ENCODE data around the gene NRXN2. TPM values are rescaled to one million over a fixed set of nuclear protein-coding genes. Genes with fewer than 3 reads are reported as not detected.

Gene NRXN2
- polyA plus RNA-seq, 12 donors: 14.4 to 40.7 (median 22.2) TPM; not detected in 1

DNA sequence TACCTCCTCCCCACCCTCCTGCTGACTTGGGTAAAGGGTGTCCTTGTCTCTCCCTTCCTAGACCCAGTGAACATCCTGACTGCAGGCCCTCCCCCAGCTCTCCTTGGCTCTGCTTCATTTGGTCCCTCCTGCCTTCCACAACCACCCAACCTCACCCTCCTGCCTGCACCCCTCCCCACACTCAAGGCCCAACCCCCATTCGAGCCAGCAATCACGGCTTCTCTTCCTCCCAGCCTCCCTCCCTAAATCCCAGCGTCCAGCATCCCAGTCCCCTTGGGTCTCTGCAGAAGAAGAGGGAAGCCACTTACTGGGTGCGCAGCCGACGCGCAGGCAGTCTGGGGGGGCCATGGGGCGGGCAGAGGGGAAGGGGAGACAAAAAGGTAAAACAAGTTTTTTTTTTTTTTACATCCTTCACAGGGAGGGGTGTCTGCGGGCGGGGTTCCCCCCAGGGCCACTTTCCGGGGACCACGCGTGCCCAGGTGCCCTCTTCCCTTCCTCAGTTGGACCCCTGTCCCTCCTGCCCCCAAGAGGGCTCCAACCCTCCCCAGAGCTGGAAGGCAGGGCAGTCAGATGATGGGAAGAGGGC, 69.5 kb downstream of the NRXN2 start:
- no peak for DNase-seq

DNA sequence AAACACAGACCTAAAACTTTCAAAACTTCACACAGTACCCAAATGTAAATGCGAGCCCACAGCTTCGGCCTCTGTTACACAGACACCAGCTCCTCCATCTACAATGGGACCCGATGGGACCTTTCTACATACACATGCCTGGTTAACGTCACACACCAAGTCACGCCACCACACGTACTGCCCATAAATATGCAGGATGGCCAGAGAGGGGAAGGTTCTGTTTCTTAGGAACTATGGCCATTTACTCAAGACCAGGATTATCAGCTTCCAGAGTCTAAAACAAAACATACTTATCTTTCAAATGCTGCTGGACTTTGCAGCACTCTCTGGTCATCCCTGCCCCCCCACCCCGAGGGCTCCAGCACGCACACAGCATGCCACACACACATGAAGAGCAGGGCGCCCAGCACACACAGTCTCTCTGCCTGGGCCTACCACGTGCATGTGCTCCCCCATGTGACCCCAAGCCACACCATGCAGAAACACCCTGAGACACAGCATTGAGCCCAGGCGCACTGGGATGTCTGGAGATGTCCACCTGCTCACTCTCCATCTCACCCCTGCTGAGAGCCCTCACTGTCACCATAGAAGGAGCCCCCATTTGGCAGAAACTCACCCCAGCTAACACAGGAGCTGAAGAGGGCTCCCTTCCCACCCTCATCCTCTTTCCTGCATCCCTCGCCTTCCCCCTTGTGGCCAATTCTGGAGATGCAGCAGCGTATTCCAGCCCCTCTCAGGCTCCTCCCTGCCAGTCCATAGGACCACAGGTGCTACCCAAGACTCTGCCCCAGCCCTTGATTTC, 70.2 kb downstream of the NRXN2 start:
- DNase-seq: peak; percentile 85

DNA sequence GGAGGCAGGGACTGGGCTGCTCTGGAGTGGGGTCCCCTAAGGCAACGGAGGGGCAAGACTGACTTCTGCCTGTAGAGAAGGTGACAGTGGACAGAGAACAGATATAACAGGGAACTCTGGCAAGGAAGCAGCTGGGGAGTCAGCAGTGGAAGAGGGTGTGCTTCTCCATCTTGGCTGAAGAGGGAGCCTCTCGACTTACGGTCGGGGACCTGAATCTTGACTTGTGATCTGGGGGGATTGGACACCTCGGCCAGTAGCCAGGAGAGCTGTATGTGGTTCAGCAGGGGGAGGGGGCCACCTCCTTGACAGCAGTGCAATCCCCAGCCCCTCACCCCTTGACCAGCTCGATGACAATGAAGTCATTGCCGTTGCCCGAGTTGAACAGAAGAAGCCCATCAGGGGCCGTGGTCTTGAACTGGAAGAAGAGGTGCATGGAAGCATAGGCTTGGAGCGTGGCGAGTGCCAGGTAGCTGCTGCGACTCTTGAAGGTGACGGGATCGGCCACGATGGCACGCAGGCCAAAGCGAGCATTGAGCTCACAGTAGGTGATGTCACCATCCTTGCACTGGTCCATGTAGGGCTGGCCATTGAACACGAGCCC, 72.0 kb downstream of the NRXN2 start:
- DNase-seq: no peak

DNA sequence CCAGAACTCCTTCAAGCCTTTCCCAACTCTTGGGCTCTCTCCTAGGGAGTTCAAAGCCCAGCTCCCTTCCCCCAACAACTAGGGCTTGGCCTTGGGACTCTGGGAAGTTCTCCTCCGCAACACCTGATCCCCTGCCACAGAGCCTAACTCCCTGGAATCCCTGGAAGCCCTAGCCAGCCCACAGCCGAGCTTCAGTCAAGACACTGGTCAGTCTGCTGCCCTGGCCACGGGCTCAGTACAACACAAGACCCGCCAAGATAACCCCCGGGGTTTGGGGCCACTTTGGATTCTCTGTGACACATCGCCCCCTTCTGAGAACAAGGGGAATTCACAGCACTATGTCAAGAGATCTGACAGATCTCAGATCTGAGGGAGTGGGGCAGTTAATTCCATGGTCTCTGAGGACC, 73.7 kb downstream of the NRXN2 start:
- peak; percentile 36 for DNase-seq

DNA sequence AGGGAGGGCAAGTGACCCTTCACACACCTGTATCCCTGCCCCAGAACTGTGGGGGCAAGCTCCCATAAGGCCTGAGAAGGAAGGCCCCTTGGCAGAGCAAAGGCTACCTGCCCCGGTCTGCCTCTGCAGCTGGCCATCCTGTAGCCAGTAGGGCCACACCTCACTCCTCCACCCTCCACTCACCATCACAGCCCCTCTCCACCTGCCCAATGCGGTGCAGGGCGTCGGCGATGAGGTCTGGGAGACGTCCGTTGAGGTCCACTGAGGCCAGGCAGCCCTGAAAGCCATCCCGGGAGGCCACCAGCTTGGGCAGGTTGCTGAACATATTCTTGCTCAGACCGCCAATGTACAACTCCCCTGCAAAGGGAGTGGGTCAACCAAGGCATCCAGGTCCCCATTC, 74.4 kb downstream of the NRXN2 start:
- DNase-seq: no peak

DNA sequence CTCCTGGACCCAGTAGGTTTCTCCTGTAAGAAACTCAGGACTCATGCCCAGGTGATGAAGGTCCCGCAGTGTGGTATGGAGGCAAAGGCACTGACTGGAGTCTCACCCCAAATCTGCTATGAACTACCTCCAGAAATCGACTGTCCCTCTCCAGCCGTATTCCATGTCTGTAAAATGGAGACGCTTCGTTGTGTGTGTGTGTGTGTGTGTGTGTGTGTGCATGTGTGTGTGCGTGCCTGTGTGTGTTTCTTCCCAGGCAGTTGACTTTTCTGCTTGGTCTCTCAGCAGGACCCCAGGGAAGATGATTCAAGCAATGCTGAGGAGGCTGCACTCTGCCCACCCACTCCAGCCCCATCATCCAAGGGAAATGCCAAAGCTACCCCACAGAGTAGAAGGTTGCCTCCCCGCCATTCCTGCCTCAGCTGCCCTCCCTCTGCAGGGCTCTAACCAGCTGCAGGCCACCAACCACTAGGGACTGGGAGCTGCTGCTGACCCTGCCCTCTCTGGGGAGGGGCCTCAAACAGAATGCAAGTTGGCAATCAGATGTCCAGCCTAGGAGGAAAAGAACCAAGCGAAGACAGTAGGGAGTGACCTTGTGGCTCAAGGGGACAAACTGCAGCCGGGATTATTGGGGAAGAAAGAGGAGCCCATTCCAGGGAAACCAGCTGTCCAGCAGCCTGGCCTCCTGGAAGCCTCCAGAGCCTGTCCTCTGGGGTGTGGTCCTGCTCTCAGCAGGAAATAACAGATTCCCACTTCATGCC, 75.8 kb downstream of the NRXN2 start:
- no peak for DNase-seq

DNA sequence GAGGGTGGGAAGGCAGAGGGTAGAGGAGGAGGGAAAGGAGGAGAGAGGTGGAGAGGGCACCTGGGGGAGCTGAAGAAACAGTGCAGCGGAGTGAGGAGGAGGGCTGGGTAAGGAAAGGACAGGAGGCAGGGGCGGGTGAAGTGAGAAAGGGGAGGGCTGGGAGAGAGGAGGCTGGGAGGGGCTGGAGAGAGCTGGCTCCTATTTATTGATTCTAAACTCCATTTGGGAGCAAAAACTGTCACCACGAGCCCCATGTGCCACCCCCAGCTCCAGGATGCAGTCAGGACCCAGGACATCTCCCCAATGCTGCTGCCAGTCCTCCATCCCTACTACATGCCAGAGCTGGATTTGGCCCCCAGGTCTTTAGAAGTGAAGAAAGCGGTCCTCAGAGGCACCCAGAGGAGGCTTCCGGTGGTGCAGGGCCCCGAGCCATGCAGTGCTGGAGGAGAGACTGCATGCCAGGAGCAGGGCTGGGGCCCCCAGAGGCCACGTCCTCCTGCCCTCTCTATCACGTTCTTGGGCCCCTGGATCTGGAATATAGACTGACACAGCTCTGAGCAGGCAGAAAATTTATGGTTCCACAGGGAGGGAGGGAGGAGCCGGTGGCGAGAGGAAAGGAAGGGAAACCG, 78.2 kb downstream of the NRXN2 start:
- DNase-seq: no peak

DNA sequence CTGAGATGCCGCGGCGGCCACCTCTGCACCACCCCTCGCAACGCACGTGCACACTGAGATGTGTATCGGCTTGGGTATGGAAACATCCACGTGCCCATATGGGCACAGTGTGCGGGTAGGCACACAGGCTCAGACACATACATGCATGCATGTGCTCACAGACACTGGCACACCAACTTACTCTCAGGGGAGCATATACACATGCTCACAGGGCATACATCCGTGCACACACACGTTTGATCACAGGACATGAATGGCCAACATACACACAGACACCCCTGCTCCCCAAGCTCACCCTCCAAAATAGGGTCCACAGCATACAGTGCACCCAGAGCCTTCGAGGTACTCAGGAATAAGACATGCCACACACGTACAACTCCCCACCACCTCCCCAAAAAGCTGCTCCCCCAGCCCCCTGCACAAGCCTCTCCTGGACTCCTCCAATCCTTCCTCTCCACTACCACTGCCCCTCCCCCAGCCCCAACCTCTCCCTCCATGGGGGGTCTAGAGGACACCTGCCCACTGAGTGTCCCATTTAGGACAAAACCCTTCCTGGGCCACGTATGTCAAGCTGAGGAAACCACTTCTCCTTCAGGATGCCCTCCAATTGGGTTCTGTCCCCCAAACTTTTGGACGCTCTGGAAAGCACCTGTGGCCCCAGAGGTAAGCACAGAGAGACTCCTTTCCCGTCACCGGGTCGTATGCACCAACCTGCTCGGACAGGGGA, 78.9 kb downstream of the NRXN2 start:
- DNase-seq: no peak

DNA sequence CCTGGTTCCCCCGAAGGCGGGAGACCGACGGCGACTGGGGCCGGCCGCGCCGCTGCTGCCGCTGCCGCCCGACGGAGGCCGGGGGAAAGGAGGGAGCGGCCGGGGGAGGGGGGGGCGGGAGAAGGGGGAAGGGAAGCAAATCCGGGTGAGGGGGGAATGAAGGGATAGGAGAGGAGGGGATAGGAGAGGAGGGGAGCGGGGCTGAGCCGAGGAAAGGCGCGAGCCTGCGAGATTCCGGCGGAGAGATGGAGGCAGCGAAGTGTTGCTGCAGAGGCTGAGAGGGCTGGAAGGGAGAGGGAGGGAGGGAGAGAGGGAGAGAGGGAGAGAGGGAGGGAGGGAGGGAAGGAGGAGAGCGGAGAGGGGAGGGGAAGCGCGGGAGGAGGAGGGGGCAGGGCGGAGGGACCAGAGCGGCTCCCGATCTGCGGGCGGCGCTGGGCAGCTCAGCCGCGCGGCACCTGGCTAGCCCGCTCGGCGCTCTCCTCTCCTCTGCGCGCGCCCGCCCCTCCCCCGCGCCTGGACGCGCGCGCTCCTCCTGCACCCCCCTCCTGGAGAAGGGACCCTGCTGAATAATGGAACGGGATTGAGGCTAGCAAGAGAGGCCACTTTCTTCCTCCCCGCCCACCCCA, 79.6 kb downstream of the NRXN2 start:
- DNase-seq: peak; percentile 71

DNA sequence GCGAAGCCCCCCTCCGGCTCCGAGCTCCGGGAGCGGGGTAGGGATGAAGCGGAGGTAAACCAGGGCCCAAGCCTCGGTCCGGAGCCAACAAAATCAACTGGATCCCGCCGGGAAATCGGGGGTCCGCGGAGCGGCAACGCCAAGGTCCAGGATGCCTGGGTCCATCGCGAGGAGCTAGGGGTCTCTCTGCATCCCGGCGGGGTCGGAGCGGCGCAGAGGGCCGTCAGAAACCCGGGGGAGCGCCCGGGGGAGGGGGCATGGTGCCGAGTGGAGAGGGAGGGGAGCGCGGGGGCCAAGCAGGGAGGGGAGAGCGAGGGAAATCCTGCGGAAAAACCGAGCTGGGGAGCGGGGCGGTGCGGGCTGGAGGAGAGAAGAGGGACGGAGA, 80.1 kb downstream of the NRXN2 start:
- DNase-seq: no peak

DNA sequence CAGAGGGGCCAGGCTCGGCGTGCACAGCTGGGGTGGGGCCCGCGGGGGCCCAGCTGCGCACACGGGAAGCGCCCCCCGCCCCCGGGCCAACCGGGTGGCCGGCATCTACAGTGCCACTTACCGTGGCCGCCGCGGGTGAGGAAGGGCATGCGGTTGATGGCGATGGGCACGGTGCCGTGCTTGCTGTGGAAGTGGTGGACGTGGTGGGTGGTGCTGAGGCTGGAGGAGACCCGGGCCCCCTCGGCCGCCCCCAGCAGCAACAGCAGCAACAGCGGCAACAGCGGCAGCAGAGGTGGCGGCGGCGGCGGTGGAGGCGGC, 80.6 kb downstream of the NRXN2 start:
- DNase-seq: no peak

DNA sequence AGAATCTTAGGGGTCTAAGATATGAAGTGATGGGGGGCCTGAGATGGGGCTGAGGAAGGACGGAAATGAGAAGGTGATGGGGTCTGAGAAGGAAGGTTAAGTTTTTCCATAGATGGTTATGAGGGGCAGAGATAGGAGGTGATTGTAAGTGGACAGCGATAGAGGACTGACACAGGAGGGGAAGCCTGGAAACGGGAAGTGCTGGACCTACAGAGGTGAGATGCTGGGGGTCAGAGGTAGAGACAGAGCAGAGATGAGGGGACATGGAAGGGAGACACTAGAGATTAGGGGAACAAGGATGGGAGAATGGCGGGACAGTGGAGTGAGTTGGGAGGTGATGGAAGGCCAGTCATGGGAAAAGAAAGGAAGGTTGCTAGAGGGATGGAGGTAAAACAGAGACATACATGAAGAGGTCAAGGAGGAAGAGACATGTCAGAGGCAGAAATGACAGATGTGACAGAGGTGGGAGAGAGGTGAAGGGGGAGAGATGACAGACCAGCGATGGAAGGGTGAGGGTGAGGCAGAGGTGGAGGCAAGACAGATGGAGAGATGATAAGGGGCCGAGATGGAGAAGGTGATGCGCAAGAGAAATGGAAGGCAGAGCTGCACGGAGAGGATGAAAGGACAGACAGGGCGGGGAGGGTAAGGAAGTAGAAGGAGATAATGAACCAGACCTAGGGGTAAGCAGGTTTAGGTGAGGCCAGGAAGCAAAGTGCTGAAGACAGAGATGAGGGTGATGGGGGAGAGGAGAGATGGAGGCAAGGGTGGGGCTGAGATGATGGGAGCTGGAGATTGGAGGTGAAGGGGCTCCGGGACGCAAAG, 81.2 kb downstream of the NRXN2 start:
- no peak for DNase-seq

DNA sequence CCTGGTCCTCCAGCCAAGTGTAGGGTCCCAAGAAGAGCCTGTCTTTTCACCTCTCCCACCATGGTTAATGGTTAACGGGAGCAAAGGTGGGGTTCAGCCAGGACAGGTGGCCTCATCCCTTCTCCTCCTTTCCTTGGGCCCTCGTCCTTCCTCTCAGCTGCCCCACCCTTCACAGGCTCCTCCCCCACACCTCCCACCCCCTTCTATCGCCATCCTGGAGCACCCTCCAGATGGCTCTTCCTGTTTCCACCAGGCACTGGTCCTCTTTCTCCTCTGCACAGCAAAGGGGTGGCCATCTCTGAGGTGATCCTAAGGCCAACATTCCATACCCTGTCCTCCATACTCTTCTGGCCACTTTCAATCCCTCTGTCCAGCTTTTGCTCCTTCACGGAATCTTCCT, 83.1 kb downstream of the NRXN2 start:
- DNase-seq: no peak

DNA sequence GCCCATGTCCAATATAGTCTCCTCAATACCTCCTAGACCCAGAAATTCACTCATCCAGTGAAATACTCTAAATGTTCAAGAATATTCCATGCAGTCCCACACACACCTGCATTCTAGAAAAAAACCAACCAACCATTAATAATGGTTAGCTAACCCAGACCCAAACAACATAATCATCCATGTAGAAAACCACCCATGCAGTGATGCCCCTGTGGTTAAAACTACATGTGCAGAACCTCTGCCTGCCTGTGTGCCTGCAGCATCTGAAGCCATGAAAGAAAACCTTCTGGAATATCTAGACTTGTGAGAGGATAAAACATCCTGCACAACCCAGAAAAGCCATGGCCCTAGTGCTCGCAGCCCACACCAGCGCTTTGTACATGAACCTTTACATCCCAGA, 84.2 kb downstream of the NRXN2 start:
- no peak for DNase-seq

DNA sequence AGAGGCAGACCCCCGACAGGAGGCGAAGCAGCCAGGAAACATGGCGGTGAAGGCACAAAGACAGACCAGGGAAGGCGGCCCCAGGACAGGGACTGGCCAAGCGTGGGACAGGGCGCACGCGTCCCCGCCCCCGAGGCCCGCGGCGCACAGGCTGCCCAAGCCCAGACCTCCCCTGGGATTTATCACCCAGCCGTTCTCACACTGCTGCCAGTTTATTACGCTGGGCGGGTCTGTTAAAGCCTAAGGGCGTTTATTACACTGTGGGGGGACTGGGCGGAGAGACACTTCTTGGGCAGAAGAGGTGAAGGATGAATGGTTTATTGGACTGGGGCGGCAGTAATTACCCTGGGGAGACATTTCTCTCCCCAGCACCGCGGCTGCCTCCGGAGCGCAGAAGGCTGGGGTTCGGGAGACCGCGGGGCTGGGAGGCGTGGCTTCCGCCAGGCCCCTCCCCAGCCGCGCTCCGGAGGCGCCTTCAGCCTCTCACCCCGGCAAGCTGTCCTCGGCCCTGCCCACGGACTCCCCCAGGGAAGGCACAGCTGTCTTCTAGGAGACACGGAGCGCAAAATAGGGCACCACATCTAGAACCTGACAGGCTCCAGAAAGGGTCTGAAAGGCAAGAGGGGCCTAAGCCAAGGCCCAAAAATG, 84.9 kb downstream of the NRXN2 start:
- no peak for DNase-seq

DNA sequence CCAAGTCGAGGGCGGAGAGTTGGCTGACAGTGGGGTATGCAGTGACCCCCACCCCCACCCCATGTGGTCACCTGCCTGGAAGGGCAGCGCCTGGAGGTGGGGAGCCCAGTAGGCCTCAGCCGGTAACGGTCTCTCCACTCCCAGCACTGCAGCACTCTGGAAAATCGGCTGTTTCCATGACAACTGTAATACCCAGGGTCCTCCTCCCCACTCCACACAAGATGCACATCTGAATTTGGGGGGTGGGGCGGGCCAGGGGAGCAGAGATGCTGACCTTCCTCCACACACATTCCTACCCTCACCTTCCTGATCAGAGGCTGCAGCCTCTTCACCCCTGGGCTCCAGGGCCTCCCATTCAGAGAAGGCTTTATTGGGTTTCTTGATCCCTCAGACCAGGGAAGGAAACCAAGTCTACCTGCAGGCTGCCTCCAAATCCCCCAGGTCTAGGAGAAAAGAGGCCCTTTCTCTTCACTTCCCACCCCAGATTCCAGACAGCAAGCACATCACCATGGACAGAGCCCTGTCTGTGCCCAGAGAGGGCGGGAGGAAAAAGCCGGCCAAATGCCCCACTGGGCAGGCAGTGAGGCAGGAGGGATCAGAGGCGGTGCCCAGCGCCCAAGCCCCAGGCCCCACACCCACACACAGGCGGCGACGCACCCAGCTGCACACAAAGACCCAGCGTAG, 85.5 kb downstream of the NRXN2 start:
- DNase-seq: no peak

DNA sequence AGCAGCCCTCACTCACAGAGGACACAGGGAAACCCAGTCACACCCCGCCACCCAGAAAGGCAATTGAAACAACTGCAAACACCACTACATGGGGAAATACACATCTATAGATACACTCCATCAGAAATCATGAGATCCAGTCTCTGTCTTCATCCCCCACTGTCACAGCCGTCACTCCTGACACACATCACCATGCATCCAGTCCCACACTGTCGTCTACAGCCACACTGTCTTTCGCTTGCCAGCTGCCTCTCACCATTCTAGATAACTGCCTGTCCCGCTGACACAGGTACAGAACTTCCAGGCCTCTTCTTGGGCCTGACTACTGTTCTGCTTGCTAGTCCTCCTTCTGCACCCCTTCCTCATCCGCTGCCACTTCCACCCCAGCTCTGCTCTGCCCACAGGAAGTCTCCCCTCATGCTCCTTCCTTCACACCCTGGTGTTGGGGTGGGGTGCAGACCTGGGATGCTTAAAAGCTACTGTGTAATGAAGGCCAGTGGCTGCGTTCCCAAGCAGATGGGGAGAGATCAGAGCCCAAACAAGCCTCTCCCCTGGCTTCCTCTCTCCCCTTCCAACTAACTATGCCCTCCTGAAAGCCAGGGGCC, 89.3 kb downstream of the NRXN2 start:
- no peak for DNase-seq

DNA sequence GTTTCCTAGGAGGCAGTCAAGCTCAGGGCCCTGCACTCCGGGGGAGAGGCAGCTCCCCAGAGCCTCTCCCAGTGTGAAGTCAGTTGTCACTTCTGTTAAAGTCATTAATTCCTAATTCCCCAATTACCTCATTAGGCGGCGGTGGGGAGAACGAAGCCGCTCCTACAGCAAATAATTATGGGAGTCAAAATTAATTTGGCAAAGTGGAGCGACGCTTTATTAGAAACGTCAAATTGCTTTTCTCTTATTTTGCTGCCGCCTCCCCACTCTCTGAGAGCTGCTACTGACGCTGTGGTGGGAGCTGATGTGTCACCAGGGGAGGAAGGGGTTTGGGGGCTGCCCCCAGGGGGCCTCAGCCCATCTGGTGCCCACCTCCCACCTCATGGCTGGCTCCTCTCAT, 90.3 kb downstream of the NRXN2 start:
- DNase-seq: no peak

DNA sequence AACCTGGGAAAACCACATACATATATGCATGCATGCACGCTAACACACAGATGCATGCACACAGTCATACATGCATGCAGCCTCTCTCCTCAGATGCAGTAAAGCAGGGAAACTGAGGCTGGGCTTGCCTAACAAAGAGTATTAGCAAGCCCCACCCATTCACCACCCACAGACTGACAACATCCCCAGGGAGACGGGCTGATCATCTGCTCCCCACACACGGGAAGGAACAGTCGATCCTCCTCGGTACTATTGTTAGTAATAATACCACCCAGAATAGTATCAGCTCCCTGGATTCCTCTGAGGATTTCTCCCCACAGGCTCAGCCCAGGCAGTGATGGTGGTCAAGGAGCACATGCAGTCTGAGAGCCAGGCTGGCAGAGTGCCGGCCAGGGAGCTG, 90.8 kb downstream of the NRXN2 start:
- DNase-seq: no peak

Measured in muscle of arm (tissue), 12 donors.